Neutrophil (primary cell): ENCODE measurements around the gene CAMKK2.

Experiments
- H3K27ac ChIP-seq: fragments of 200-600 bp; sonication (generic); 2 replicates; pipeline ENCODE4 v1.5.1; 2016; ENCODE audit warnings: mild to moderate bottlenecking, moderate library complexity
- H3K27me3 ChIP-seq: fragments of 200-600 bp; sonication (generic); 2 replicates; pipeline ENCODE4 v1.6.0; 2016; ENCODE audit warnings: mild to moderate bottlenecking
- H3K36me3 ChIP-seq: fragments of 200-600 bp; sonication (generic); 2 replicates; pipeline ENCODE4 v1.5.1; 2017
- H3K4me1 ChIP-seq, 2 experiments: fragments of 200-600 bp in 1 of 2; sonication (generic) in 1 of 2; 1 replicate in 1 of 2; 2 replicates in 1 of 2; pipeline versions ENCODE4 v1.5.1 to v1.6.1; 2013 to 2016; ENCODE audit warnings: low read depth in 1 of 2, low read length in 1 of 2, mild to moderate bottlenecking in 1 of 2, moderate library complexity in 1 of 2; ENCODE audit not compliant: control insufficient read depth in 1 of 2, insufficient read depth in 1 of 2
- H3K4me3 ChIP-seq, 2 experiments: fragments of 200-600 bp in 1 of 2; sonication (generic) in 1 of 2; 1 replicate in 1 of 2; 2 replicates in 1 of 2; pipeline ENCODE4 v1.5.1; 2013 to 2016; ENCODE audit warnings: low read depth in 1 of 2, low read length in 1 of 2, mild to moderate bottlenecking in 1 of 2, moderate library complexity in 1 of 2
- H3K9me3 ChIP-seq: fragments of 200-600 bp; sonication (generic); 2 replicates; pipeline ENCODE4 v1.5.1; 2016
- CTCF ChIP-seq: fragments of 200-600 bp; sonication (generic); IDR thresholded peaks from 2 replicates; pipeline ENCODE4 v1.5.1; 2016; ENCODE audit warnings: antibody characterized with exemption

Gene CAMKK2

DNA sequence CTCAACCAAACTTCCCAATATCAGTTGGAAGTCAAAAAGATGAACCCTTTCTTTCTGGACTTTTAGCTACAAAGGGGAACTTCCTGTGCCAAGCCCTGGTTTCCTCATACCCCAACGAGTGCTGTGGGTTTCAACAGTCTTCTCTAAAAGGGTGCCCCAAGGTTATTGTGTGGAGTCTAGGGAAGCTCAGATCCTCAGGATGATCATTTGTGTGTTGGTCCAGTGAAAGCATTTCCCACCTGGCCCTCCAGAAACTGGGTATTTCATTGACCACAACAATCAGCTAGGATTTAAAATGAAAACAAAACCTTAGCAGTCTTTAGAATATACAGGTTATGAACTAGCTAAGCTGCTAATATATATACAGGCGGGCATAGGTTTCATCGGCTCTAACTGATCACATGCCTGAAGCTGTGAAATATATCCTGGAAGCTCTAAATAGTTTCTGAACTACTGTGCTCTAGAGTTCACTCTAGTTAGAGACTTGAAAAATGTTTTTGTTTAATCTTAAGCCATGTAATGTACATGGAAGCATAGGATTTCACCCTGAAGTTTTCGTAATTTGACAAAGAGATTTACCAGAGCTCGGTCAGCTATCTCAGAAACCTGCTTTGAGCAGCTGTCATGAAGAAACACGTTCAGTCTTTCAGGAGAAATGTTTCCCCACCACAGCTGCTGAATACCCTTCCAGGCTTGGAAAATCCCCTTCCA, 57.0 kb downstream of the CAMKK2 start:
- Histone ChIP-seq H3K4me1 (peaks cover 38 to 39% of the 10 kb centered on the region in 2 experiments), H3K4me3 (peak overlapping the region; percentile 6 to 34), H3K27me3 (no peaks in the 10 kb centered on the region), H3K27ac (peak overlapping the region; percentile 87), H3K9me3 (no peaks in the 10 kb centered on the region), H3K36me3 (peaks cover 91% of the 10 kb centered on the region)
- no peak for TF ChIP-seq CTCF

DNA sequence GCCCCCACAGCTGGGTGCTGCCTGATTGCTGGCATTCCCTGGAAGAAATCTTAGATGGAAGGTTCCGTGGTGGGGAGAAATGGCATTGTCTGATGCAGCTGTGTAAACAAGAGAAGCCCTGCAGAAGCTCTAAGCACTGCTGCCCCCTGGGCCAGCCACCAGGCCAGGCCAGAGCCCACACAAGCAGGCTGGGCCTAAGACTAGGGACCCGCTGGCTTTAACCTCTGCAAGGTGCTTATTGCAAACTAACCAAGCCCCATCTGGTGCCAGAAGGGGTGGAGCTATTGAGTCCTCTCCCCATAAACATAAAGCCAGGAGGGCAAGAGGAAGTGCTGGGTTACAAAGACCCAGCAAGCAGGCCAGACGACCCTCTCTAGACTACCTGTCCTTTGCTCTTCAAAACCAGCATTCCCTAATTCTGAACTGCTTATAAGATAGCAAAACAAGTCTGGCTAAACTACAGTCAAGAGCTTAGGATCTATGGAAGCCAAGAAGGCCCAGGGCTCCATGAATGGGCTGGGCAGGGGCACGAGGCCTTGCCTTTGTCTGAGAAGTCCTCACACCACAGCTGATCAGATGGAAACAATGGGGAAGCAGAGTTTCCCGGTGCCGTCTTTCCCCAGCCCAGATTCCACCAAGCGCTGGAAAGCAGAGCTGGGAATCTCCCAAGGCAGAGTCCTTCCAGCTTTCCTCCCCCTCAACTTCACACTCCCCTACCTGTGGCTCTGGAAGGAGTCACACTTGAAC, 57.7 kb downstream of the CAMKK2 start:
- Histone ChIP-seq H3K27ac (peak overlapping the region; percentile 87), H3K27me3 (no peaks in the 10 kb centered on the region), H3K4me1 (peaks cover 38 to 39% of the 10 kb centered on the region in 2 experiments), H3K36me3 (peaks cover 87% of the 10 kb centered on the region), H3K9me3 (no peaks in the 10 kb centered on the region), H3K4me3 (peak overlapping the region in 1 of 2 experiments; percentile 34)
- no peak for TF ChIP-seq CTCF

- Histone ChIP-seq H3K9me3 (no peaks in the 10 kb centered on the region), H3K4me3 (no peak overlapping the region), H3K4me1 (peaks cover 38 to 39% of the 10 kb centered on the region in 2 experiments), H3K36me3 (peaks cover 87% of the 10 kb centered on the region), H3K27ac (peak overlapping the region; percentile 87), H3K27me3 (no peaks in the 10 kb centered on the region)
- TF ChIP-seq CTCF = no peak
Measured at GRCh38 chr12:121238086-121238485, 58.4 kb downstream of the CAMKK2 start.

DNA sequence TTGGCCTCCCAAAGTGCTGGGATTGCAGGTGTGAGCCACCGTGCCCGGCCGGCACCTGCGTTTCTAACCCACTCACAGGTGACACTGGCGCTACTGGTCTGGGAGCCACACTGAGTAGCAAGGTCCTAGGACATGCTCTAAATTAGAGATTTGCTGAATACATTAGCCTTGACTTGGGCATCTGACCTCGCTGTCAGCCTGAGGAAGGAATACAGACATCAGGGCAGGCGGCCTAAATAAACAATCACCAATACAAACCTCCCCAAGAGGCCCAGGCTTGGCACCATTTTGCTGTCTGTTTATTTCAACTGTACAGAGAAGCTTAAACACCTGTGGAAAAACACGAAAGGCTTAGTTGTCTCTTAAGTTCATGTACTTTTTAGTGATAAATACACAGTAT, 59.1 kb downstream of the CAMKK2 start:
- Histone ChIP-seq H3K36me3 (peaks cover 84% of the 10 kb centered on the region), H3K4me3 (no peak overlapping the region), H3K27me3 (no peaks in the 10 kb centered on the region), H3K4me1 (peaks cover 38 to 39% of the 10 kb centered on the region in 2 experiments), H3K9me3 (no peaks in the 10 kb centered on the region), H3K27ac (peak overlapping the region; percentile 87)
- no peak for TF ChIP-seq CTCF

DNA sequence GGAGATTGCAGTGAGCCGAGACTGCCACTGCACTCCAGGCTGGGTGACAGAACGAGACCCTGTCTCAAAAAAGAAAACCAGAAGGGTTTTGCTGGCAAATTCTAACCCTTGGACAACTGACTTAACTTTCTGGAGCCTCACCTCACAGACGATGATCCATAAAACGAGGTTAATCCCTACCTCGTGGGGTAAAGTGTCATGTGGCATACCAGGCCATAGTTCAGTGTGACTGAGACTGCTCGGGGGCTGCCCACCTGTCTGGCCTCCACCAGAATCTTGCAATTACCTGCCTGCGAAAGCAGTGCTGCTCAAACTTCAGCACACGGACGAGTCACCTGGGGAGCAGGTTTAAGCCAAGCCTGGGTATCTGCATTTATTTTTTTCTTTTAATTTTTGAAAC, 59.7 kb downstream of the CAMKK2 start:
- no peak overlapping the region for H3K4me3 ChIP-seq
- H3K4me1 ChIP-seq = peaks cover 38 to 39% of the 10 kb centered on the region in 2 experiments
- peak overlapping the region; percentile 31 for H3K27ac ChIP-seq
- H3K27me3 ChIP-seq = no peaks in the 10 kb centered on the region
- TF ChIP-seq CTCF = no peak
- no peaks in the 10 kb centered on the region for H3K9me3 ChIP-seq
- H3K36me3 ChIP-seq = peaks cover 78% of the 10 kb centered on the region
